Activated T-cell treated with anti-CD3 and anti-CD28 coated beads, Interleukin-2, amount 50 U/mL, for 4 hours (primary cell): ENCODE data around the gene HMCN2. TPM values are rescaled to one million over a fixed set of nuclear protein-coding genes. Genes with fewer than 3 reads are reported as not detected.
"Not testable (repeated sequence)": the region's sequence is repeated elsewhere in the genome, so short reads cannot be mapped to it uniquely, and the experiment has no call there.

ENCODE experiments used
- ATAC-seq, 2 donors: fragments of 200-7000 bp; cut with Tn5 transposase; one replicate each; pipeline ENCODE4 v1.10.0; 2021
- DNase-seq: peaks from one replicate; pipeline ENCODE4 v3.0.0-alpha.2; 2020
- H3K27me3 Mint-ChIP-seq: one replicate; pipeline ENCODE4 v1.8.0; 2021; ENCODE audit warnings: low read depth, mixed read lengths
- H3K36me3 Mint-ChIP-seq: one replicate; pipeline ENCODE4 v1.8.0; 2022; ENCODE audit warnings: mixed read lengths; ENCODE audit not compliant: insufficient read depth
- H3K4me1 Mint-ChIP-seq: one replicate; pipeline ENCODE4 v1.8.0; 2021; ENCODE audit warnings: low read depth, mixed read lengths
- H3K4me3 Mint-ChIP-seq: one replicate; pipeline ENCODE4 v1.8.0; 2021; ENCODE audit warnings: mild to moderate bottlenecking, moderate library complexity, mixed read lengths
- H3K9me3 Mint-ChIP-seq: one replicate; pipeline ENCODE4 v1.8.0; 2021; ENCODE audit warnings: mixed read lengths
- total RNA-seq, 3 donors: library from RNA; stranded (reverse); gene quantifications; one replicate each; pipeline ENCODE4 v1.2.1, GENCODE V29; 2021

Gene HMCN2
- total RNA-seq, 3 donors from 2014 or later = 0.03 to 0.05 TPM; not detected in 1

DNA sequence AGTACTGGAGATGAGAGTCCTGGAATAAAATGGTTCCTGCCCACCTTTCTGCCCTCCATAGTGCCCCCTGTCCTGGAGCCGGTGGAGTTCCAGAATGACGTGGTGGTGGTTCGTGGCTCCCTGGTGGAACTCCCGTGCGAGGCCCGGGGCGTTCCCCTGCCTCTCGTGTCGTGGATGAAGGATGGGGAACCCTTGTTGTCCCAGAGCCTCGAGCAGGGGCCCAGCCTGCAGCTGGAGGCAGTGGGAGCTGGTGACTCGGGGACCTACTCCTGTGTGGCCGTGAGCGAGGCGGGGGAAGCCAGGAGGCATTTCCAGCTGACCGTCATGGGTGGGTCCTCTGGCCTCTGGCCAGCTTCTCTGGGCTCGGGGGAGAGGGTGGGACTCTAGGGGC lies 128.1 kb downstream of the HMCN2 start:
- Mint-ChIP-seq H3K36me3 (no peaks in the 10 kb centered on the region), H3K27me3 (peaks cover 6% of the 10 kb centered on the region), H3K9me3 (no peaks in the 10 kb centered on the region), H3K4me1 (no peaks in the 10 kb centered on the region), H3K4me3 (no peak overlapping the region)
- no peak for ATAC-seq
- no peak for DNase-seq

GRCh38 chr9:130394320-130394719 lies 128.8 kb downstream of the HMCN2 start:
- no peak for DNase-seq

GRCh38 chr9:130394814-130395470 lies 129.4 kb downstream of the HMCN2 start:
- Mint-ChIP-seq H3K36me3 (no peaks in the 10 kb centered on the region), H3K4me1 (no peaks in the 10 kb centered on the region), H3K4me3 (no peak overlapping the region), H3K27me3 (peaks cover 6% of the 10 kb centered on the region), H3K9me3 (no peaks in the 10 kb centered on the region)
- DNase-seq (no peak), ATAC-seq (no peak)

More at GRCh38 chr9:130394320-130394719, 128.8 kb downstream of the HMCN2 start:
- no peak for ATAC-seq
- Mint-ChIP-seq H3K9me3 (no peaks in the 10 kb centered on the region), H3K4me3 (no peak overlapping the region), H3K4me1 (no peaks in the 10 kb centered on the region), H3K36me3 (no peaks in the 10 kb centered on the region), H3K27me3 (peaks cover 6% of the 10 kb centered on the region)

GRCh38 chr9:130395810-130396435 lies 130.4 kb downstream of the HMCN2 start:
- H3K4me3 Mint-ChIP-seq = no peak overlapping the region
- H3K4me1 Mint-ChIP-seq = no peaks in the 10 kb centered on the region
- H3K36me3 Mint-ChIP-seq = no peaks in the 10 kb centered on the region
- H3K27me3 Mint-ChIP-seq = peaks cover 6% of the 10 kb centered on the region
- DNase-seq (no peak), ATAC-seq (no peak)
- H3K9me3 Mint-ChIP-seq = no peaks in the 10 kb centered on the region

DNA sequence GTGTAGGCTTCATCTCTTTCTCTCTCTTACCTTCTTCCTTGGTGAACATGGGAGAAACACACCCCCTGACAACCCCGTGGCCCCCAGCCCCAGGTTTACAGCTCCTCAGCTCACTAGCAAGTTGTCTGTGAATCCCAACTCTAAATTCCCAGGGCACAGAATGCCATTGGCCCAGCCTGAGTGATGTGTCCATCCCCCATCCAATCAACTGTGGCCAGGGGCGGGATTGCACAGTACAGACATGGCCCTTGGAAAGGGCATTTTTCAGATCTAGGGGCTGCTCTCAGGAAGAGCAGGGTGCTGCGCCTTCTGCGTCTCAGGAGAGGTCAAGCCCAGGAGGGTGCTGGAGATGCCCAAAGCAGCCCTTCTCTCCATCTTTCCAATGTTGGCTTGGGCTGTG lies 131.0 kb downstream of the HMCN2 start:
- no peak for ATAC-seq
- H3K4me1 Mint-ChIP-seq = no peaks in the 10 kb centered on the region
- H3K36me3 Mint-ChIP-seq = no peaks in the 10 kb centered on the region

GRCh38 chr9:130398487-130399240 lies 133.1 kb downstream of the HMCN2 start:
- peaks cover 8% of the 10 kb centered on the region for H3K27me3 Mint-ChIP-seq
- H3K9me3 Mint-ChIP-seq = no peaks in the 10 kb centered on the region
- no peak for ATAC-seq
- DNase-seq = no peak
- no peak overlapping the region for H3K4me3 Mint-ChIP-seq
- no peaks in the 10 kb centered on the region for H3K4me1 Mint-ChIP-seq
- no peaks in the 10 kb centered on the region for H3K36me3 Mint-ChIP-seq

More for the DNA sequence above, 131.0 kb downstream of the HMCN2 start:
- Mint-ChIP-seq H3K27me3 (peaks cover 6% of the 10 kb centered on the region), H3K9me3 (no peaks in the 10 kb centered on the region), H3K4me3 (no peak overlapping the region)
- DNase-seq = no peak

DNA sequence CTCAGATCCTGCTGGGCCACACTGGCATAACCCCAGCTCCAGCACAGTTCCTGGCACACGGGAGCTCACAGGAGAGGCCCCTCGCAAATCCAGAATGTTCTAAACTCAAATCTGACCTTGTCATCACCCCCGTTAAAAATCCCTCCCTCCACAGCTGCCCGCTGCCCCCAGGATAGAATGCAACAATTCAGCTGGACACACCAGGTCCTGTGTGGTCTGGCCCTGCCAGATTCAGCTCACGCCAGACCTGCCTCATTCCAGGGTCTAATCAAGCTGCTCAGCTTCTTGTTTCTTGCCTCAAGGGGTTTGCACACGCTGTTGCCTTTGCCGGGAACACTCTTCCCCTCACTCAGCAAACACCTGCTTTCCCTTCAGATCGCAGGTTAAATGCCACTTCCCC lies 134.2 kb downstream of the HMCN2 start:
- ATAC-seq = no peak
- Mint-ChIP-seq H3K27me3 (peaks cover 8% of the 10 kb centered on the region), H3K4me1 (no peaks in the 10 kb centered on the region), H3K9me3 (no peaks in the 10 kb centered on the region), H3K36me3 (no peaks in the 10 kb centered on the region), H3K4me3 (no peak overlapping the region)
- no peak for DNase-seq

DNA sequence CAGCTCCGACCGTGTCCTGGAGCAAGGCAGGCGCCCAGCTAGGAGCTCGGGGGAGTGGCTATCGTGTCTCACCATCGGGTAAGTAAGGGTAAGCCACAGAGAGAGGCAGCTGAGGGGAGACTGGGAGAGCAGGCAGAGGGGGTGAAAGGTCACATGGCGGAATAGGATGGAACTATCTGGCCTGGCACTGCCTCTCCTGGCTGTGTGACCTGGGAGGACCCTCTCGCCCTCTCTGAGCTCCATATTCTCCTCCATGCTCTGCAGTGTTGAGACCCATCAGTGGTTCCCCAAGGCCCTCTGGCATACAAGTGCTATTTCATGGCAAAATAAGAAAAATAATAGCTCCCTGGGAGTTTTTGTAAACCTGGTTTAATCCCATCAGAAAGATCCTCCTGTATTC lies 135.3 kb downstream of the HMCN2 start:
- H3K9me3 Mint-ChIP-seq = no peaks in the 10 kb centered on the region
- ATAC-seq = no peak
- no peak overlapping the region for H3K4me3 Mint-ChIP-seq
- no peaks in the 10 kb centered on the region for H3K36me3 Mint-ChIP-seq
- H3K27me3 Mint-ChIP-seq = peaks cover 8% of the 10 kb centered on the region
- H3K4me1 Mint-ChIP-seq = no peaks in the 10 kb centered on the region
- DNase-seq = no peak

DNA sequence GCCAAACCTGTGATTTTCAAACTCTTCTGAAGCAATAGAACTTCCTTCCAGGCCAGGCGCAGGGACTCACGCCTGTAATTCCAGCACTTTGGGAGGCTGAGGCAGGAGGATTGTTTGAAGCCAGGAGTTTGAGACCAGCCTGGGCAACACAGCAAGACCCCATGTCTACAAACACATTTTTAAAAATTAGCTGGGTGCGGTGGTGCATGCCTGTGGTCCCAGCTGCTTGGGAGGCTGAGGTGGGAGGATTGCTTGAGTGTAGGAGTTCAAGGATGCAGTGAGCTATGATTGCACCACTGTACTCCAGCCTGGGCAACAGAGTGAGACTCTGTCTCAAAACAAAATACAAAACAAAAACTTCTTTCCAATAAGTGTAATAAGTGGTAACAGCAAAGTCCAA lies 136.2 kb downstream of the HMCN2 start:
- not testable (repeated sequence) for H3K4me1 Mint-ChIP-seq, DNase-seq, ATAC-seq, H3K27me3 Mint-ChIP-seq, H3K4me3 Mint-ChIP-seq, H3K9me3 Mint-ChIP-seq, H3K36me3 Mint-ChIP-seq

DNA sequence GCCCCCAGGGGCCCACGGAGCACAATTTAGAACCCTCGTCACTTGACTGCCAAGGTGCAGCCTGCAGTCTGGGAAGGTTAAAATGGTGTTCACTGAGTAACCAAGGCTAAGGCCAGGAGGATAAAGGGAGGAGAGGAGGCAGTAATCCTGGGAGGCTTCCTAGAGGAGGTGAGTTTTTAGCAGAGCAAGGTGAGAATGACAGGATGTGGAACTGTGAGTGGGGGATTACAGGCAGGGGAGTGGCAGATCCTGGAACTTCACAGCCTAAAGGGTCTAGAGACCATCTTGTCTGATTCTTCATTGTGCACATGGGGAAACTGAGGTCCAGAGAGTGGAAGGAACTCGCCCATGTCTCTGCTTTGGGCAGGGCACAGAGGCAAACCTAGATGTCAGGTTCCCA lies 136.7 kb downstream of the HMCN2 start:
- H3K9me3 Mint-ChIP-seq = no peaks in the 10 kb centered on the region
- H3K36me3 Mint-ChIP-seq = no peaks in the 10 kb centered on the region
- ATAC-seq (no peak), DNase-seq (no peak)
- H3K4me3 Mint-ChIP-seq = no peak overlapping the region
- no peaks in the 10 kb centered on the region for H3K4me1 Mint-ChIP-seq
- H3K27me3 Mint-ChIP-seq = peaks cover 2% of the 10 kb centered on the region

- Mint-ChIP-seq H3K36me3 (no peaks in the 10 kb centered on the region), H3K9me3 (no peaks in the 10 kb centered on the region), H3K4me1 (no peaks in the 10 kb centered on the region), H3K27me3 (peaks cover 2% of the 10 kb centered on the region), H3K4me3 (no peak overlapping the region)
- DNase-seq (no peak), ATAC-seq (no peak)
Measured at GRCh38 chr9:130402645-130403440, 137.3 kb downstream of the HMCN2 start.

DNA sequence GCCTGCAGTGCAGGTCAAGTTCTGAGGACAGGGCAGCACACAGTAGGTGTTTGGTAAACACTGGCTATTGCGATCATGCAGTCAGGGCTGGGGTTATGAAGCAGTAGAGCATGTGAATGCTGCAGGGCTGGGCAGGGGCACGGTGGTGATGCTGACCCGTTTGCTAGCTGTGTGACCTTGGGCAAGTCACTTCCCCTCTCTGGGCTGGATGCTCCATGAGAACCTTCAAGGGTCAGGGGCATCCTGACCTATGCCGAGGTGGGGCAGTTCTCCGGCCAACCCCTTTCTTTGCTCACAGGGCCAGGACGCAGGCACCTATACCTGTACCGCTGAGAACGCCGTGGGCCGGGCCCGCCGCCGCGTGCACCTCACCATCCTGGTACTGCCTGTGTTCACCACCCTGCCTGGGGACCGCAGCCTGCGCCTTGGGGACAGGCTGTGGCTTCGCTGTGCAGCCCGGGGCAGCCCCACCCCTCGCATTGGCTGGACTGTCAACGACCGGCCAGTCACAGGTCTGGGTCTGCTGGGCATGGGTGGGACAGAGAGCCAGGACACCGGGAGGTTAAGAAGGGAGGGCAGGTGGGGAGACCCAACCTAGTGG lies 140.2 kb downstream of the HMCN2 start:
- Mint-ChIP-seq H3K4me1 (no peaks in the 10 kb centered on the region), H3K4me3 (no peak overlapping the region), H3K9me3 (no peaks in the 10 kb centered on the region), H3K36me3 (no peaks in the 10 kb centered on the region), H3K27me3 (peaks cover 2% of the 10 kb centered on the region)
- DNase-seq (no peak), ATAC-seq (no peak)

GRCh38 chr9:130406278-130406895 lies 140.8 kb downstream of the HMCN2 start:
- Mint-ChIP-seq H3K4me1 (no peaks in the 10 kb centered on the region), H3K9me3 (no peaks in the 10 kb centered on the region), H3K36me3 (no peaks in the 10 kb centered on the region), H3K4me3 (no peak overlapping the region), H3K27me3 (peaks cover 2% of the 10 kb centered on the region)
- DNase-seq = no peak
- ATAC-seq = no peak
